MG63 (cell line): ENCODE results near the gene GFRA4. TPM values are rescaled to one million over a fixed set of nuclear protein-coding genes. Genes with fewer than 3 reads are reported as not detected.
A peak's percentile ranks its signal among the peaks of the same experiment; 100 is the strongest.

Experiments
- DNase-seq: peaks from one replicate; pipeline ENCODE4 v3.0.0-alpha.2; 2020
- H3K27me3 ChIP-seq: fragments of 250-450 bp; sonication (Bioruptor Pico); 2 replicates; pipeline ENCODE4 v1.5.1; 2020; ENCODE audit warnings: mild to moderate bottlenecking, moderate library complexity
- H3K36me3 ChIP-seq: fragments of 250-450 bp; sonication (Bioruptor Pico); 2 replicates; pipeline ENCODE4 v1.5.1; 2020; ENCODE audit warnings: mild to moderate bottlenecking, moderate library complexity
- H3K4me3 ChIP-seq: fragments of 250-450 bp; sonication (Bioruptor Pico); 2 replicates; pipeline ENCODE4 v1.5.1; 2020; ENCODE audit warnings: mild to moderate bottlenecking, moderate library complexity
- H3K9me3 ChIP-seq: fragments of 250-450 bp; sonication (Bioruptor Pico); 2 replicates; pipeline ENCODE4 v1.5.1; 2020; ENCODE audit warnings: mild to moderate bottlenecking, moderate library complexity
- total RNA-seq: library from RNA; depleted of rRNA; stranded (reverse); fragments of >200 nt; shearing (Covaris generic); gene quantifications from 2 replicates; pipeline ENCODE4 v1.2.3, GENCODE V29; 2014; ENCODE audit warnings: low replicate concordance

GFRA4 gene
- total RNA-seq, 1 experiment from 2014 or later = not detected

GRCh38 chr20:3648951-3649350, 14.2 kb downstream of the GFRA4 start:
- Histone ChIP-seq H3K4me3 (no peak overlapping the region), H3K36me3 (no peaks in the 10 kb centered on the region), H3K27me3 (no peaks in the 10 kb centered on the region), H3K9me3 (no peaks in the 10 kb centered on the region)
- DNase-seq = no peak

DNA sequence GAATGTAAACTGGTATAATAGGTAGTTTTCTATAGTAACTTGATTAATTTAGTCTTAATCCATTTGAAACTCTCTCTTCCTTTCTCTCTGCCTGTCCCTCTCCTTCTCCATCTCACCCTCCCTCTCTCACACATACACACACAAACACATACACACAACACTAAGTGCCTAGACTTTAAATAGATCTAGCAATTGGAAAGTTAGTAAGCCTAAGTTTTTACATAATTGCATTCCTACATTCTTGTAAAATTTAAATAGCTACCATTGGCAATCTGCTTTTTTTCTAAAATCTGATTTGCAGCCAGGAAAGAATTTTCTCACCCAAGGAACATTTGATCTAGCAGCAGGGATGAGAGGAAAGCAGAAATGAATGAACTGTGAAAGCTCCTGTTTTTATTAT, 15.7 kb downstream of the GFRA4 start:
- Histone ChIP-seq H3K27me3 (no peaks in the 10 kb centered on the region), H3K9me3 (no peaks in the 10 kb centered on the region), H3K4me3 (no peak overlapping the region), H3K36me3 (no peaks in the 10 kb centered on the region)
- DNase-seq = no peak

DNA sequence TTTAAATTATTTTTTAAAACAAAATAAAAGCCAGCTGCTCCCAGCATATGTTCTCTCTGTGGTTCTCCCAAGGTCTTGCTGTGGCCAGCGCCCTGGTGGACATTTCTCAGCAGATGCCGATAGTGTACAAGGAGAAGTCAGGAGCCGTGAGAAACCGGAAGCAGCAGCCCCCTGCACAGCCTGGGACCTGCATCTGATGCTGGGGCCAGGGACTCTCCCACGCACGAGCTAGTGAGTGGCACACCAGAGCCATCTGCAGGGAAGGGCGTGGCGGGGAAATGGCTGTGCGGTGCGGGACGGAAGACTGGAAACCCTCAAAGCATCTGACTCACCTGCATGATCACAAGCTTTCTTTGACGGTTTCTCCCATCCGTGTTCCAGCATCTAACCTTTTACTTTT, 16.5 kb downstream of the GFRA4 start:
- DNase-seq = no peak
- no peak overlapping the region for H3K4me3 ChIP-seq
- H3K27me3 ChIP-seq = no peaks in the 10 kb centered on the region
- H3K36me3 ChIP-seq = no peaks in the 10 kb centered on the region
- no peaks in the 10 kb centered on the region for H3K9me3 ChIP-seq

- H3K27me3 ChIP-seq = no peaks in the 10 kb centered on the region
- DNase-seq = no peak
Observed at GRCh38 chr20:3646067-3646440, 17.1 kb downstream of the GFRA4 start.

DNA sequence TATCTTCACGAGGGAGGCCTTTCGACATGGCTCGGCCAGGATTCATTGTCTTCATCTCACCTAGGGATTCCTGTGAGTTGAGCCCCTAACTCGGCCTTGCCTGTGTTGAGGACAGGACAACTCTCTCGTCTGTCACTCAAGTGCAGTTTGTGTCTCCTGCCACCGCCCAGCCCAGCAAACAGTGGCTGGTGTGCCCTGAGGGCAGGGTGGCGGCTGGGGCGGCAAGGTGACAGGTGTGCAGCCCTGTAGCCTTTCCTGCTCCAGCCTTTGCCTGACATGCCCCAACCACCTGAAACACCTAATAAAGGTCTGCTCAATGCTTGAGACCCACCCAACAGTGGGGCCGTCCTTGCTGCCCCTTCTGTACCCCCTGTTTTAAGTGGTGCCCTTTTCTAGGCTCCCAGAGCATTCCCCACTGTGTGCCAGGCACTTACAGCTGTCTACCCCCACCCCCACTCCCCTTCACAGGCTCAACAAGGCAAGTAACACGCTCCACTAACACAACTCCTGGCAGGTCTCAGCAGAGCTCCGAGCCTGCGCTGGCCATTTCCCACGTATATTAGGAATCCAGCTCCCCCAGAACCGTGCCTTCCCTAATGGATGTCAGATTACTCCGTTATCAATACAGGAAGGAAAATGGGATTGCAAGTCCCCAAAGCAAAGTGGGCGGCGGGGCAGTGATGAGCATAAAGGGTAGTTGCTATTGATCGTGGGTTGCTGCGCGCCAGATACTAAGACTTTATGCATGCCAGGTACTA, 17.7 kb downstream of the GFRA4 start:
- Histone ChIP-seq H3K36me3 (no peaks in the 10 kb centered on the region), H3K9me3 (no peaks in the 10 kb centered on the region), H3K27me3 (no peaks in the 10 kb centered on the region), H3K4me3 (no peak overlapping the region)
- DNase-seq = no peak

More at GRCh38 chr20:3646067-3646440, 17.1 kb downstream of the GFRA4 start:
- no peaks in the 10 kb centered on the region for H3K9me3 ChIP-seq
- H3K4me3 ChIP-seq = no peak overlapping the region
- no peaks in the 10 kb centered on the region for H3K36me3 ChIP-seq

DNA sequence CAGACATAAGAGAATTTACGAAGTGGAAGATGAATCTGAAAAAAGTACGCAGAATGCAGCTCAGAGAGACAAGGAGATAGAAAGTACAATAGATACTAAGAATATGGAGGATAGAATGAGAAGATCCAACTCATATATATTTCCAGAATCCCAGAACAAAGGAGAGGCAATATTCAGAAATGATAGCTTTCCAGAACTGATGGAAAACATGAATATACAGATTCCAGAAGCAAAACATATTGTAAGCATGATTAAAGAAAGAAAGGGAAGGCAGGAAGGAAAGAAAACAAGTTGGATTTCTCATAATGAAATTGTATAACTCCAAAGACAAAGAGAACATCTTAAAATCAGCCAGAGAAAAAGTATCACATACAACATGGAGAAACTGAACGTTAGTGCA, 22.9 kb downstream of the GFRA4 start:
- H3K9me3 ChIP-seq = no peaks in the 10 kb centered on the region
- H3K36me3 ChIP-seq = no peaks in the 10 kb centered on the region
- no peak overlapping the region for H3K4me3 ChIP-seq
- no peak for DNase-seq
- H3K27me3 ChIP-seq = no peaks in the 10 kb centered on the region

DNA sequence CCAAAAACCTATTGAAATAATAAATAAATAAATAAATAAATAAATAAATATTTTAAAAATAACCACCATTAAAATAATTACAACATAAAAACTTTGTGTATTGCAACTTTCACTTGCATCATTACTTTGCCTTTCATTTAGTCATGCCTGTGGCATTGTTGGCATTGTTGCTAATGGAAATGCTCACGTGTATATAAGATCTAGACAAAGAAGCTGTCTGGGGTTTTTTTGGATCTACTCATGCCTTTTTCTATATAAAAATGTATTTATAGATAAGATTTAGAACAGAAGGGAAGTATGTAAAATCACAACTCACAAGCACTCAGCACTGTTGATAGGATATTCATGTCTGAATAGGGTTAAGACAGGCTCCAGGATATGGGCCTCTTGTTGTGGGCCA, 27.9 kb downstream of the GFRA4 start:
- Histone ChIP-seq H3K9me3 (no peaks in the 10 kb centered on the region), H3K27me3 (no peaks in the 10 kb centered on the region), H3K4me3 (no peak overlapping the region), H3K36me3 (no peaks in the 10 kb centered on the region)
- DNase-seq = no peak

DNA sequence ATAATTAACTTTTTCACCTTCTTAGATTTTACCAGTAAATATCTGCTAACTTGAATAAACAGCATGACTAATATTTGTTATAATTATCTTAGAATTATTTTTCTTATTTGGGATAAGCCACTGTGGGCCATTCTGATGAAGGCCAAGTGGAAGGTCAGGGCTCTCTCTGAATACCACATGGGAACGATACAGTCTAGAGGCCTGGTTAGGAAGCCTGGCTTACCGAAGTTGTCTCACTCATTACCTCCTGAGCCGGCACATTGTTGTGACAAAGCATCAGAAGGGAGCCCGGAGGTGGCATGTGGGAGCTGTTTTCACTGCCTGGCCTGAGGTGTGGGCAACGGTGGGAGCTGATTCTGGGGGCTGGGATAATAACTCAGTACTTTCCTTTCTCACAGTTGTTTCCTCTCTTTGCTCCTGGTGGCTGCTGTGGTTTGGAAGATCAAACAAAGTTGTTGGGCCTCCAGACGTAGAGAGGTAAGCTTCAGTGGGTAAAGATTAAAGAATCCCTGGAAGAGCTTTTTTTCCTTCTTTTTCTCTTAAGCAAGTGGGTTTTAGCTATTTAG, 29.2 kb downstream of the GFRA4 start:
- no peak for DNase-seq
- Histone ChIP-seq H3K27me3 (no peaks in the 10 kb centered on the region), H3K4me3 (no peak overlapping the region), H3K9me3 (no peaks in the 10 kb centered on the region), H3K36me3 (no peaks in the 10 kb centered on the region)

DNA sequence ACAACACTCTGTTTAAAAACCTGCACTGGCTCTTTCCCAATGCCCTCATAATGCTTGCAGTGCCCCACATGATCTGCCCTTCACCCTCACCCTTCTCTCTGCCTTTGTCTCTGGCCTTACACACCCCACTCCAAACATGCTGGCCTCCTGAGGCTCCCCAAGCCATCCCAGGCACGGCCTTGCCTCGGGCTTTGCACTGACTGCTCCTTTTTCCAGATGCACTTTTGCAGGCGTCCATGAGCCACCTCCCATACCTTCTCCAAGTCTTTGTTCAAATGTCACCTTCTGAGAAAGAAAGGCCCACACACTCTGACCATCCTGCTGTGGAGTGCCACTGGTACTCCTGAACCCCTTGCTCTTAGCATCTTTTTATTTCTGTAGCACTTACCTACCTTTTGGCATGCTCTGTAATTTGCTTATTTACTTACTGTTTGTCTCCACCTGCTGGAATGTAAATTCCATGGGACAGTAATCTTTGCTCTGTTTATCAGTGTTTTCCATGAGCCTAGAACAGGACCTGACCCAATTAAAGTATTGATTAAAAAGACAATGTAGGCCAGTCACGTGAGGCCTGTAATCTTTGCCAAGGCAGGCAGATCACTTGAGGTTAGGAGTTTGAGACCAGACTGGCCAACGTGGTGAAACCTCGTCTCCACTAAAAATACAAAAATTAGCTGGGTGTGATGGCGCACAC, 30.7 kb downstream of the GFRA4 start:
- Histone ChIP-seq H3K36me3 (no peaks in the 10 kb centered on the region), H3K9me3 (no peaks in the 10 kb centered on the region), H3K27me3 (no peaks in the 10 kb centered on the region), H3K4me3 (no peak overlapping the region)
- no peak for DNase-seq

DNA sequence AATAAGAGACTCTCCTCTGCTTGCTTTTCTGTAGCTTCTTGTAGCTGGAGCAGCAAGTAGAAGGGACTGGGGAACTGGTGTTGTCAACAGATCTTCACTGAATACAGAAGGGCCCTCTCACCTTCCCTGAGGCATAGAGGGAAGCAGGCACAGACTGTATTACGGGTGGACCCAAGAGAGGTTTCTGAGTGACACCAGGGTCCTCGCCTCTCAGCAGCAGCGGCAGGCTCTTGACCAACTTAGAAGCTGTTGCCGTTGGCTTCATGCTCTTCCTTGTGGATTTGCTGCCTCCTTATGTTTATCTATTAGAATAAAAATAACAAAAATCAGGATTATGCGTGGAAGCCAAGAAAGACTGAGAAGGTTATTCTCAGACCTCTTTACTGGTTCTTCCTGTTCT, 31.7 kb downstream of the GFRA4 start:
- no peak for DNase-seq
- Histone ChIP-seq H3K4me3 (no peak overlapping the region), H3K36me3 (no peaks in the 10 kb centered on the region), H3K27me3 (no peaks in the 10 kb centered on the region), H3K9me3 (no peaks in the 10 kb centered on the region)

DNA sequence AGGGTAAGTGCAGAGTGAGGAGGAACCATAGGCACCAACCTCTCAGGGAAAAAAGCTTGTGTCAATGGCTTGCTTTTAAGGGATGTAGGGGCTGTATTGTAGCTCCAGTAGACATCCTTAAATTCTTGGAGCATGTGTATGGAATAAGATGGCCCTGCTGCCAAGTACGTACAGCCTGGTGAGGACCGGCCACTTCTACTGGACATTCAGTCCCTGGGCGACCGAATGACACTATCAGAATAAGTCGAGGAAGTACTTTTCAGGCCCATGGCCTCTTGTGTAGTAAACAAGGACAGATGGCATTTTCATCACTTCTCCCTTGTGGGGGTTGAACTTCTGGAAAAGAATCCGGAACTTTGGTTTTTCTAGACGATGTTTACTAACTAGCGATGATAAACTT, 32.8 kb downstream of the GFRA4 start:
- H3K9me3 ChIP-seq = no peaks in the 10 kb centered on the region
- no peak overlapping the region for H3K4me3 ChIP-seq
- no peaks in the 10 kb centered on the region for H3K36me3 ChIP-seq
- H3K27me3 ChIP-seq = no peaks in the 10 kb centered on the region
- DNase-seq = no peak

GRCh38 chr20:3629893-3630292, 33.3 kb downstream of the GFRA4 start:
- Histone ChIP-seq H3K9me3 (no peaks in the 10 kb centered on the region), H3K27me3 (no peaks in the 10 kb centered on the region), H3K4me3 (no peak overlapping the region), H3K36me3 (no peaks in the 10 kb centered on the region)
- DNase-seq = no peak

- no peak for DNase-seq
- no peaks in the 10 kb centered on the region for H3K36me3 ChIP-seq
- H3K9me3 ChIP-seq = no peaks in the 10 kb centered on the region
- H3K27me3 ChIP-seq = no peaks in the 10 kb centered on the region
- no peak overlapping the region for H3K4me3 ChIP-seq
Observed at GRCh38 chr20:3628502-3629314, 34.5 kb downstream of the GFRA4 start.

DNA sequence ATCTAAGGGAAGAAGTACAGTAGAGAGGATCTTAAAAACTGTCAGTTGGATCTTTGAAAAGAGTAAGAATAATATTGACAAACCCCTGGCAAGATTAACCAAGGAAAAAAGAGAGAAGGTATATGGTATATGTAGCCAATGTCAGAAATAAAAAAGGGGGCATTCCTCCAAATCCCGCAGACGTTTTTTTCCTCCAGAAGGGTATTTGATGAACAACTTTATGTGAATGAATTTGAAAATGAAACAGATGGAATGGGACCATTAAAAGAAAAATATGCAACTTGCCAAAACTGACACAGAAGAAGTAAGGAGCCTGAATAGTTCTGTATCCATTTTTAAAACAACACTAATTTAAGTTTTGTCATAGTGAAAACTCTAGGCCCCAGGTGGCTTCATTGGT, 35.7 kb downstream of the GFRA4 start:
- Histone ChIP-seq H3K9me3 (no peaks in the 10 kb centered on the region), H3K27me3 (no peaks in the 10 kb centered on the region), H3K36me3 (no peaks in the 10 kb centered on the region), H3K4me3 (no peak overlapping the region)
- DNase-seq = no peak

GRCh38 chr20:3622406-3622805, 40.8 kb downstream of the GFRA4 start:
- no peak overlapping the region for H3K4me3 ChIP-seq
- H3K36me3 ChIP-seq = no peaks in the 10 kb centered on the region
- no peaks in the 10 kb centered on the region for H3K27me3 ChIP-seq
- no peak for DNase-seq
- H3K9me3 ChIP-seq = no peaks in the 10 kb centered on the region

DNA sequence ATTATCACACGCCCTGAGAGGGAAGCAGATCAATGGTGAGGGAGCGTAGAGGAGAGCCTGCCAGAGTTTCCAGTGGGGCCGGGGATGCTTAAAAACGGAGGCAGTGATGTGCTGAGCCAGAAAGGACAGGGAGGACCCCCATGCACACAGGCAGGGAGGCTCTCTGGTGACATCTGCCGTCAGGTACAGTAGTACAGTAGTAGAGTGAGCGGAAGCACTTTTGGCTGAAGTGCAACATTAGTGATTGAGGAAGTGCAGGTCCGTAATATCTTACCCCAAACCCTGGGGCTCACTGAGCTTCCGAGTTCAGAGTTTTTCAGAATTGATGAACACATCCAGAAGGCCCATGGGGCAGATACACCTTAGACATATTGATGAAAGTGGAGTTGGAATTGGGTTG, 42.1 kb downstream of the GFRA4 start:
- no peak overlapping the region for H3K4me3 ChIP-seq
- no peaks in the 10 kb centered on the region for H3K27me3 ChIP-seq
- DNase-seq = no peak
- H3K36me3 ChIP-seq = no peaks in the 10 kb centered on the region
- no peaks in the 10 kb centered on the region for H3K9me3 ChIP-seq

- Histone ChIP-seq H3K27me3 (no peaks in the 10 kb centered on the region), H3K9me3 (no peaks in the 10 kb centered on the region), H3K4me3 (no peak overlapping the region), H3K36me3 (no peaks in the 10 kb centered on the region)
- DNase-seq = peak; percentile 38
Observed at GRCh38 chr20:3616250-3616649, 46.9 kb downstream of the GFRA4 start.
